Thyroid gland (tissue), 4 donors: ENCODE data around the gene LHCGR. TPM values are rescaled to one million over a fixed set of nuclear protein-coding genes. Genes with fewer than 3 reads are reported as not detected.

Experiments used
- DNase-seq, 2 donors: peaks; one replicate each; pipeline ENCODE4 v3.0.0-alpha.2; 2019
- H3K27ac ChIP-seq, 3 donors: fragments of 200-600 bp; sonication (generic); 1 replicate in 2 of 3; 2 replicates in 1 of 3; pipeline ENCODE4 v1.5.1; 2016 to 2019; ENCODE audit warnings: mild to moderate bottlenecking in 1 of 3, moderate library complexity in 1 of 3
- H3K27me3 ChIP-seq: fragments of 200-600 bp; sonication (generic); one replicate; pipeline ENCODE4 v1.5.1; 2019
- H3K36me3 ChIP-seq, 2 donors: fragments of 200-600 bp; sonication (generic); one replicate each; pipeline ENCODE4 v1.5.1; 2016 to 2019
- H3K4me1 ChIP-seq, 2 donors: fragments of 200-600 bp; sonication (generic); one replicate each; pipeline ENCODE4 v1.5.1; 2017 to 2019
- H3K4me3 ChIP-seq, 3 donors: fragments of 200-600 bp; sonication (generic); replicated peaks in 1 of 3; 1 replicate in 2 of 3; 2 replicates in 1 of 3; pipeline ENCODE4 v1.5.1; 2016; ENCODE audit warnings: mild to moderate bottlenecking in 1 of 3
- H3K9me3 ChIP-seq: fragments of 200-600 bp; sonication (generic); one replicate; pipeline ENCODE4 v1.5.1; 2017
- POLR2A ChIP-seq, 2 donors: fragments of 450-650 bp; IDR thresholded peaks; one replicate each; pipeline ENCODE4 v1.6.1; 2017; ENCODE audit warnings: antibody characterized with exemption in 2 of 2, mild to moderate bottlenecking in 2 of 2, moderate library complexity in 1 of 2
- WGBS, 2 donors: methylation state at CpG; one replicate each; pipeline ENCODE4 v1.1.5; 2017; 5-methylcytosine and 5-hydroxymethylcytosine counted together
- intact Hi-C: fragments of 100-400 bp; cut with DNase I; formaldehyde crosslinking; loops from one replicate; pipeline ENCODE4 v1.15.1; 2023
- small RNA-seq: library from RNA; depleted of rRNA; stranded (forward); fragments of <200 nt; gene quantifications from one replicate; pipeline ENCODE3, GENCODE V24; 2016
- total RNA-seq, 4 donors: library from RNA; depleted of rRNA; stranded (reverse); fragments of >200 nt; gene quantifications; one replicate each; pipeline ENCODE4 v1.2.3, GENCODE V29; 2016
- TF ChIP-seq, protein P1 (sequence below), 6 experiments: fragments of 200-600 bp in 3 of 6; fragments of 450-650 bp in 3 of 6; sonication (generic) in 3 of 6; IDR thresholded peaks; one replicate each; pipeline ENCODE4 v1.5.1; 2016 to 2019; ENCODE audit warnings: antibody characterized with exemption in 6 of 6, mild to moderate bottlenecking in 2 of 6, inconsistent platforms in 1 of 6, moderate library complexity in 1 of 6

LHCGR gene
- total RNA-seq, 4 donors from 2014 or later = 0.59 to 1.7 (median 1.1) TPM

DNA sequence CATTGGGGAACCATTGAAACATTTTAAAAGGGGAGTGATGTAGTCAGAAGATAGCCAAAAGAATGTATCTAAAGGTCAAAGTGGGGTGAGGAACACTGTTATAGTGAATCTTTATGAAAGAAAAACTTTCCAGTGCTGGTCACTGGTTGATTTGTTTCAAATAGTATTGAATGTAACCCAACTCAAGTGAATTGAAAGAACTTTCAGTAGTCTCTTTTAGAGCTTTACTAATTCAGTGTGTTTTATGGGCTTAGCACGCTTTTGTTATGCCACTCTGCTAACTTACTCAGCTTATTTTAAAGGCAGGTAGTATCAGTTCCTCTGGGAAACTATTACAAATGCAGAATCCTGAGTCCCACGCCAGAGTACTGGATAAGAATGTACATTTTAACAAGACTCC lies 80.6 kb downstream of the LHCGR start:
- no peak for TF ChIP-seq POLR2A (IDR thresholded peaks at IDR 0.05)
- TF ChIP-seq, protein P1, sequence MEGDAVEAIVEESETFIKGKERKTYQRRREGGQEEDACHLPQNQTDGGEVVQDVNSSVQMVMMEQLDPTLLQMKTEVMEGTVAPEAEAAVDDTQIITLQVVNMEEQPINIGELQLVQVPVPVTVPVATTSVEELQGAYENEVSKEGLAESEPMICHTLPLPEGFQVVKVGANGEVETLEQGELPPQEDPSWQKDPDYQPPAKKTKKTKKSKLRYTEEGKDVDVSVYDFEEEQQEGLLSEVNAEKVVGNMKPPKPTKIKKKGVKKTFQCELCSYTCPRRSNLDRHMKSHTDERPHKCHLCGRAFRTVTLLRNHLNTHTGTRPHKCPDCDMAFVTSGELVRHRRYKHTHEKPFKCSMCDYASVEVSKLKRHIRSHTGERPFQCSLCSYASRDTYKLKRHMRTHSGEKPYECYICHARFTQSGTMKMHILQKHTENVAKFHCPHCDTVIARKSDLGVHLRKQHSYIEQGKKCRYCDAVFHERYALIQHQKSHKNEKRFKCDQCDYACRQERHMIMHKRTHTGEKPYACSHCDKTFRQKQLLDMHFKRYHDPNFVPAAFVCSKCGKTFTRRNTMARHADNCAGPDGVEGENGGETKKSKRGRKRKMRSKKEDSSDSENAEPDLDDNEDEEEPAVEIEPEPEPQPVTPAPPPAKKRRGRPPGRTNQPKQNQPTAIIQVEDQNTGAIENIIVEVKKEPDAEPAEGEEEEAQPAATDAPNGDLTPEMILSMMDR (IDR thresholded peaks at IDR 0.05) = no peak
- H3K4me1 ChIP-seq = no peaks in the 10 kb centered on the region
- H3K36me3 ChIP-seq = no peaks in the 10 kb centered on the region
- H3K27me3 ChIP-seq = no peaks in the 10 kb centered on the region
- intact Hi-C loops = no loop called here
- no peak overlapping the region for H3K4me3 ChIP-seq
- no peaks in the 10 kb centered on the region for H3K9me3 ChIP-seq
- WGBS, 2 donors = 83 to 93% methylated on average over 2 of the region's 2 CpGs
- DNase-seq = no peak
- no peak overlapping the region for H3K27ac ChIP-seq

DNA sequence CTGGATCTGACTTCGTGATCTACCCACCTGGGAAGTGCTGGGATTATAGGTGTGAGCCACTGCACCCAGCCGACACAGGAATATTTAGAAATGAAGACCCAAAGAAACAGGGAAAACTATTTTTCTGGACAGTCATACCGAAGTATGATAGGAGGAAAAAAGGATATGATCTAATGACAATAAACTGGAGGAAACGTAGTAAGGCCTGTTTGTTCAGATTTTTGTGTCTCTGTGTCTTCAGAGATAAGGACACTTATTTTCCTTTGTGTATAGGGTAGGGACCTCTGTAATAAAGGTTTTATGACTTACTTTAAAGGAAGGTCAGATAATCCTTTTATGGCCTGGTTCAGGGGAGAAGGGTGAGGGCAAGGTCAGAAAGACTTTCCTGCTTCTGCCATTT lies 81.9 kb downstream of the LHCGR start:
- H3K4me3 ChIP-seq = no peak overlapping the region
- no peaks in the 10 kb centered on the region for H3K9me3 ChIP-seq
- H3K36me3 ChIP-seq = no peaks in the 10 kb centered on the region
- intact Hi-C loops = no loop called here
- no peaks in the 10 kb centered on the region for H3K27me3 ChIP-seq
- TF ChIP-seq POLR2A (IDR thresholded peaks at IDR 0.05) = no peak
- TF ChIP-seq, protein P1 (IDR thresholded peaks at IDR 0.05) = no peak
- 90 to 92% methylated on average over 4 of the region's 4 CpGs for WGBS, 2 donors
- no peaks in the 10 kb centered on the region for H3K4me1 ChIP-seq
- DNase-seq = no peak
- H3K27ac ChIP-seq = no peak overlapping the region

DNA sequence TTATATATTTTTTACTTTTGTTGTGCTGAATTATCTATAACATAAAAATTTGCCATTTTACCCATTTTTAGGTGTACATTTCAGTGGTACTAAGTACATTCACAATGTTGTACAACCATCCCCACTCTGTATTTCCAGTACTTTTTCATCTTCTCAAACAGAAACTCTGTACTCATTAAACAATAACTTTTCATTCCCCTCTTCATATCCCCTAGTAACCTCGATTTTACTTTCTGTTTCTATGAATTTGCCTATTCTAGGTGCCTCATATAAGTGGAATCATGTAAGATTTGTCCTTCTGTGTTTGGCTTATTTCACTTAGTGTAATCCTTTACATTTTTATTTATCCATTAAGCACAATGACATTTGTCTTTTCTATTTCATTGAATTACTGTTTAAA lies 86.5 kb downstream of the LHCGR start:
- Histone ChIP-seq H3K36me3 (no peaks in the 10 kb centered on the region), H3K27me3 (no peaks in the 10 kb centered on the region), H3K4me3 (no peak overlapping the region), H3K4me1 (no peaks in the 10 kb centered on the region), H3K27ac (no peak overlapping the region), H3K9me3 (no peaks in the 10 kb centered on the region)
- no peak for DNase-seq
- intact Hi-C loops = no loop called here
- WGBS, 2 donors = 66 to 80% methylated on average over 1 of the region's 1 CpG
- TF ChIP-seq, protein P1 (IDR thresholded peaks at IDR 0.05) = no peak
- no peak for TF ChIP-seq POLR2A (IDR thresholded peaks at IDR 0.05)

DNA sequence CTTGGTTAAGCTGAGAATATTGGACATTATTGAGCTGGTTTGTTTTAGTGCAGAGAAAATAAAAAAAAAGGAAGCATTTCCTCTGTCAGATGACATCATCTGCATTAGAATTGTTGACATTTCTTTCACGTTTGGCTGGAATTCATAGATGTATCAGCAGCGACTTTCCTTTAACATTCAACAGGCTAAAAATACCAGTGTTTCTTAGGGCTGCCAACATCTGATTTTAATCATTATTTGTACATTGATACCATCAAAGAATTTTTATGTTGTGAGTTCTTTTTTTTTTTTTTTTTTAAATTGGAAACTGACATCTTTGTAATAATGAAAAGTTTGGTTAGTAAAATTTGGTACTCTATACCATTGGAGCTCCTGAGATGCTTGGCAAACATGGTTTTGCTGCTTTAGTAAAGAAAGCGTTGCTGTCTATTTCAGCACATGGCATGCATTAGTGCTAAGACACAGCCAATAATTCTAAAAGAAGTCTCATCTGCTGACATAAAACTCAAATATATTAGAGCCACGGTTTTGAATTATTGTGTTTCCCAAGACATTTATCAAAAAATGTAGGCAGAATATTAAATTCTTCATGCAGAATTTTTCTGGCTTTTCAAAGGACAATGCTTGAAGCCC lies 104.2 kb downstream of the LHCGR start:
- 56 to 67% methylated on average over 4 of the region's 4 CpGs for WGBS, 2 donors
- Histone ChIP-seq H3K4me3 (no peak overlapping the region), H3K27me3 (no peaks in the 10 kb centered on the region), H3K4me1 (no peaks in the 10 kb centered on the region), H3K27ac (no peak overlapping the region), H3K36me3 (no peaks in the 10 kb centered on the region), H3K9me3 (no peaks in the 10 kb centered on the region)
- intact Hi-C loops = no loop called here
- DNase-seq = no peak
- TF ChIP-seq, protein P1 (IDR thresholded peaks at IDR 0.05) = no peak
- no peak for TF ChIP-seq POLR2A (IDR thresholded peaks at IDR 0.05)

DNA sequence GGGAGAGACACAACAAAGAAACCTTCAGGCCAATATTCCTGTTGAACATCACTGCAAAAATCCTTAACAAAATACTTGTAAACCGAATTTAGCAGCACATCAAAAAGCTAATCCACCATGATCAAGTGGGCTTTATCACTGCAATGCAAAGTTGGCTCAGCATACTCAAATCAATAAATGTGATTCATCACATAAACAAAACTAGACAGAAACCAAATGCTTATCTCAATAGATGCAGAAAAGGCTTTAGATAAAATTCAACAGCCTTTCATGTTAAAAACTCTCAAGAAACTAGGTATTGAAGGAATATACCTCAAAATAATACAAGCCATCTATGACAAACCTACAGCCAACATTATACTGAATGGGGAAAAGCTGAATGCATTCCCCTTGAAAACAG lies 117.3 kb downstream of the LHCGR start:
- H3K4me1 ChIP-seq = no peaks in the 10 kb centered on the region
- H3K27me3 ChIP-seq = no peaks in the 10 kb centered on the region
- no peak overlapping the region for H3K4me3 ChIP-seq
- TF ChIP-seq, protein P1 (IDR thresholded peaks at IDR 0.05) = no peak
- no peak for TF ChIP-seq POLR2A (IDR thresholded peaks at IDR 0.05)
- no peak for DNase-seq
- intact Hi-C loops = no loop called here
- WGBS, 2 donors = 67 to 77% methylated on average over 1 of the region's 1 CpG
- H3K9me3 ChIP-seq = no peaks in the 10 kb centered on the region
- no peaks in the 10 kb centered on the region for H3K36me3 ChIP-seq
- no peak overlapping the region for H3K27ac ChIP-seq

Small RNAs within 50 kb of the gene (small RNA-seq; reads per million reads assigned to genes)
- not detected for gene ELOBP3

Other genes with a start within 250 kb of the LHCGR start
- gene STON1, start 225.6 kb downstream of the LHCGR start, total RNA-seq = 10 to 100 TPM; 11.4 to 29.8 (median 15.3) TPM
- 1 to 10 TPM in 1 of 4 donors, under 1 TPM in 1, not detected in 2; 0.67 to 4.2 TPM for gene GTF2A1L, start 137.9 kb downstream of the LHCGR start, total RNA-seq